ENCODE results near the gene PON1.

The PON1 gene

GRCh38 chr7:95316588-95316987 lies 7.7 kb downstream of the PON1 start:
- no peak for DNase-seq

- DNase-seq = no peak
These were observed 11.8 kb downstream of the PON1 start for GRCh38 chr7:95312561-95312960.

GRCh38 chr7:95311389-95311788 lies 12.9 kb downstream of the PON1 start:
- DNase-seq = no peak

- no peak for DNase-seq
These were observed 14.4 kb downstream of the PON1 start for GRCh38 chr7:95309951-95310350.

GRCh38 chr7:95304990-95305389 lies 19.3 kb downstream of the PON1 start:
- no peak for DNase-seq

- no peak for DNase-seq
These were observed 21.1 kb downstream of the PON1 start for GRCh38 chr7:95303013-95303905.

- DNase-seq = no peak
These were observed 26.2 kb downstream of the PON1 start for GRCh38 chr7:95298091-95298490.

GRCh38 chr7:95297041-95297440 lies 27.3 kb downstream of the PON1 start:
- no peak for DNase-seq

GRCh38 chr7:95296456-95296855 lies 27.9 kb downstream of the PON1 start:
- DNase-seq = no peak

GRCh38 chr7:95295397-95295796 lies 28.9 kb downstream of the PON1 start:
- no peak for DNase-seq

GRCh38 chr7:95290166-95290830 lies 34.0 kb downstream of the PON1 start:
- DNase-seq = no peak

GRCh38 chr7:95286096-95286495 lies 38.2 kb downstream of the PON1 start:
- DNase-seq = no peak

- DNase-seq = no peak
These were observed 44.9 kb downstream of the PON1 start for GRCh38 chr7:95279417-95279816.

- no peak for DNase-seq
These were observed 48.2 kb downstream of the PON1 start for GRCh38 chr7:95276114-95276513.

GRCh38 chr7:95269640-95270039 lies 54.7 kb downstream of the PON1 start:
- DNase-seq = no peak

GRCh38 chr7:95267754-95268153 lies 56.6 kb downstream of the PON1 start:
- no peak for DNase-seq

GRCh38 chr7:95265634-95266033 lies 58.7 kb downstream of the PON1 start:
- no peak for DNase-seq

GRCh38 chr7:95264363-95264891 lies 59.9 kb downstream of the PON1 start:
- peak; percentile 63 for DNase-seq

- no peak for DNase-seq
These were observed 60.5 kb downstream of the PON1 start for GRCh38 chr7:95263785-95264362.

- no peak for DNase-seq
These were observed 61.5 kb downstream of the PON1 start for GRCh38 chr7:95262875-95263274.

GRCh38 chr7:95261895-95262415 lies 62.4 kb downstream of the PON1 start:
- DNase-seq = no peak

- no peak for DNase-seq
These were observed 68.6 kb downstream of the PON1 start for GRCh38 chr7:95255691-95256090.

- DNase-seq = no peak
These were observed 70.3 kb downstream of the PON1 start for GRCh38 chr7:95253986-95254385.

GRCh38 chr7:95251966-95252365 lies 72.4 kb downstream of the PON1 start:
- no peak for DNase-seq

All from EL (cell line).